Measurements from ENCODE around the gene ARHGAP22. TPM values are rescaled to one million over a fixed set of nuclear protein-coding genes. Genes with fewer than 3 reads are reported as not detected.

ARHGAP22 gene
- total RNA-seq, 4 donors from 2014 or later, result 0.59 to 2.1 (median 1.2) TPM

GRCh38 chr10:48533540-48533939 is 71.3 kb downstream of the ARHGAP22 start:
- no peak overlapping the region for H3K27ac ChIP-seq
- TF ChIP-seq POLR2A (IDR thresholded peaks at IDR 0.05) (no peak), CTCF (IDR thresholded peaks at IDR 0.05) (no peak)
- intact Hi-C loops (cut with DNase I), result no loop called here
- H3K4me1 ChIP-seq, result no peaks in the 10 kb centered on the region
- no peaks in the 10 kb centered on the region for H3K36me3 ChIP-seq
- WGBS, 2 donors, result 81 to 83% methylated on average over 3 of the region's 3 CpGs
- no peaks in the 10 kb centered on the region for H3K27me3 ChIP-seq
- no peak overlapping the region for H3K4me3 ChIP-seq
- DNase-seq, result no peak
- H3K9me3 ChIP-seq, result no peaks in the 10 kb centered on the region

- H3K4me1 ChIP-seq, result peaks cover 0 to 1% (median 0%) of the 10 kb centered on the region in 3 donors
- H3K9me3 ChIP-seq, result no peaks in the 10 kb centered on the region
- no peak overlapping the region for H3K4me3 ChIP-seq
- intact Hi-C loops (cut with DNase I), result no loop called here
- DNase-seq, result no peak
- TF ChIP-seq CTCF (IDR thresholded peaks at IDR 0.05), result no peak
- TF ChIP-seq POLR2A (IDR thresholded peaks at IDR 0.05), result no peak
- H3K36me3 ChIP-seq, result no peaks in the 10 kb centered on the region
- no peak overlapping the region for H3K27ac ChIP-seq
- WGBS, 2 donors, result 71 to 79% methylated on average over 4 of the region's 5 CpGs
- no peaks in the 10 kb centered on the region for H3K27me3 ChIP-seq
Observed at GRCh38 chr10:48531486-48531885, 73.4 kb downstream of the ARHGAP22 start.

- intact Hi-C loops (cut with DNase I), result no loop called here
- H3K4me1 ChIP-seq, result peaks cover under 1 to 10% (median 3%) of the 10 kb centered on the region in 3 donors
- no peak for DNase-seq
- no peaks in the 10 kb centered on the region for H3K36me3 ChIP-seq
- H3K27ac ChIP-seq, result no peak overlapping the region
- H3K9me3 ChIP-seq, result no peaks in the 10 kb centered on the region
- peaks cover 0 to 11% (median 0%) of the 10 kb centered on the region in 4 donors for H3K27me3 ChIP-seq
- WGBS, 2 donors, result 25 to 79% methylated on average over 1 to 2 of the region's 2 CpGs
- H3K4me3 ChIP-seq, result no peak overlapping the region
- TF ChIP-seq CTCF (IDR thresholded peaks at IDR 0.05) (no peak), POLR2A (IDR thresholded peaks at IDR 0.05) (no peak)
Observed at GRCh38 chr10:48529331-48529730, 75.5 kb downstream of the ARHGAP22 start.

GRCh38 chr10:48527756-48528155 is 77.1 kb downstream of the ARHGAP22 start:
- TF ChIP-seq CTCF (IDR thresholded peaks at IDR 0.05) (no peak), POLR2A (IDR thresholded peaks at IDR 0.05) (no peak)
- Histone ChIP-seq H3K9me3 (no peaks in the 10 kb centered on the region), H3K27me3 (peaks cover 0 to 27% (median 0%) of the 10 kb centered on the region in 4 donors), H3K4me3 (no peak overlapping the region), H3K27ac (no peak overlapping the region), H3K4me1 (peaks cover 10 to 25% (median 13%) of the 10 kb centered on the region in 3 donors), H3K36me3 (no peaks in the 10 kb centered on the region)
- WGBS, 2 donors, result 90% methylated on average over 1 of the region's 1 CpG; no CpG with 5 or more reads in 1 of the 2 donors
- intact Hi-C loops (cut with DNase I), result no loop called here
- DNase-seq, result no peak

GRCh38 chr10:48526846-48527505 is 77.9 kb downstream of the ARHGAP22 start:
- 86 to 91% methylated on average over 2 of the region's 2 CpGs for WGBS, 2 donors

More at GRCh38 chr10:48526846-48527505, 77.9 kb downstream of the ARHGAP22 start:
- Histone ChIP-seq H3K27ac (no peak overlapping the region), H3K27me3 (peaks cover 0 to 35% (median 0%) of the 10 kb centered on the region in 4 donors), H3K4me3 (no peak overlapping the region), H3K36me3 (no peaks in the 10 kb centered on the region), H3K4me1 (peaks cover 10 to 27% (median 13%) of the 10 kb centered on the region in 3 donors), H3K9me3 (no peaks in the 10 kb centered on the region)
- intact Hi-C loops (cut with DNase I), result no loop called here
- no peak for DNase-seq
- TF ChIP-seq POLR2A (IDR thresholded peaks at IDR 0.05) (no peak), CTCF (IDR thresholded peaks at IDR 0.05) (no peak)
